HG02852 (cell line): Measurements from ENCODE around the gene PTPRT.

Experiments used
- ATAC-seq: cut with Tn5 transposase; IDR thresholded peaks from one replicate; pipeline ENCODE4 v1.9.1; 2021; ENCODE audit warnings: mild to moderate bottlenecking, moderate library complexity; ENCODE audit not compliant: unreplicated experiment

PTPRT gene

DNA sequence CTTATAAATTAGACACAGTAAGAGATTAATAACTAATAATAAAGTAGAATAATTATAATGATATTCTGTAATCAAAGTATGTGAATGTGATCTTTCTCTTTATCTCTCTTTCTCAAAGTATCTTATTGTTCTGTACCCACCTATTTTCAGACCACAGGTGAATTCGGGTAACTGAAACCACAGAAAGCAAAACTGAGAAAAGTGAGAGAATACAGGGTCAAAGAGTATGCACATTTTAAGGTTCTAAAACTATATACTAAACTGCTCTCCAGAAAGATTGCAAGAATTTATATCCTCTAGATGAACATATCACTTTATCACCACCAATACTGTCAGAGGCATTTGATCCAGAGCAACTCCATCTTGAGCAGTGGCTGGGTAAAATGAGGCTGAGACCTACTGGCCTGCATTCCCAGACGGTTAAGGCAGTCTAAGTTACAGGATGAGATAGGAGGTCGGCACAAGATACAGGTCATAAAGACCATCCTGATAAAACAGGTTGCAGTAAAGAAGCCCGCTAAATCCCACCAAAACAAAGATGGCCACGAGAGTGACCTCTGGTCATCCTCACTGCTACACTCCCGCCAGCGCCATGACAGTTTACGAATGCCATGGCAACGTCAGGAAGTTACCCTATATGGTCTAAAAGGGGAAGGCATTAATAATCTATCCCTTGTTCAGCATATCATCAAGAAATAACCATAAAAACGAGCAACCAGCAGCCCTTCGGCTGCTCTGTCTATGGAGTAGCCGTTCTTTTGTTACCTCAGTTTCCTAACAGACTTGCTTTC lies 211.3 kb downstream of the PTPRT start:
- ATAC-seq, result no peak

DNA sequence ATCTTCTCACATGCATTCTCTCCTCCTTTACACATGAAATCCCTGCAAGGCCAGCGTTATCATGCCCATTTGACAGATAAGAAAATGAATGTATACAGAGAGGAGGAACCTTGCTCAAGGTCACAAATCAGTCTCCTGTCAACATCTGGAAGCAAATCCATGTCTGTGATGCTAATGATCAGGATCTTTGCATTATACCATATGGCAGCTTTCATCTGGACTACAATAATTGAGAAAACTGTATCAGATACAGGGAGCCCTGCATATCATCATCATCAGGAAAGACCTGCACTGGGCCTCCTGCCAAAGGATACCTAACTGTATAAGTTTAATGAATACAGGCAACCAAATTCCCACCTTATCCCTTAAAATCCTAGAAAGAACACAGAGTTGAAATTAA lies 213.7 kb downstream of the PTPRT start:
- ATAC-seq, result no peak

DNA sequence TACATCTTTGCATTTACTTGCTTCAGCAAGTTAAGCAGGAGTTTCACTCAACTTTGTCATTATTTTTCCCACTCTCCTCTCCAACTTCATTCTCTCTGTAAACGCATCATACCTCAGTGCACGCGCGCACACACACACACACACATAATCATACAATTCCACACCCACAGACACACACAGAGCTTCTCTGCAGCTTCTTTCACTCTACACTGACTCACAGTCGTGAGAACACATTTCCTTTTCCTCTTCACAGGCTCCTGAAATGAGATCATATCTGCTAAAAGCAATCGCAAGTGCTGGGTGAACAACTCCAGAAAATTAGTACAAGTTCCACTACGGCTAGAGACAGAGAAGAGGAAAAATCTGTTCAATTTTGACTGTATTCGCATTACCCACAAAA lies 215.4 kb downstream of the PTPRT start:
- no peak for ATAC-seq

DNA sequence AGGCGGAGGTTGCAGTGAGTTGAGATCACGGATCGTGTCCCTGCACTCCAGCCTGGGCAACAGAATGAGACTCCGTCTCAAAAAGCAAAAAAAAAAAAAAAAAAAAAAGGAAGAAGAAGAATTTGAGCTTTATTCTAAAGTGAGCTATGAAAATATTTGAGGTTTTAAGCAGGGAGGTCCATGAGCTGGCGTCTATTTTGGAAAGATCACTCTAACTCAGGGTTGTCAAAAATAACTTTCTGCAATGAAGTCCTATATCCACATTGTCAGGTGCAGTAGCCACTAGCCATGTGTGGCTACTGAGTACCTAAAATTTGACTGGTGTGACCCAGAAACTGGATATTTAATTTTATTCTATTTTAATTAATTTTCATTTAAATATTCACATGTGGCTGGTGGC lies 217.1 kb downstream of the PTPRT start:
- ATAC-seq, result no peak

DNA sequence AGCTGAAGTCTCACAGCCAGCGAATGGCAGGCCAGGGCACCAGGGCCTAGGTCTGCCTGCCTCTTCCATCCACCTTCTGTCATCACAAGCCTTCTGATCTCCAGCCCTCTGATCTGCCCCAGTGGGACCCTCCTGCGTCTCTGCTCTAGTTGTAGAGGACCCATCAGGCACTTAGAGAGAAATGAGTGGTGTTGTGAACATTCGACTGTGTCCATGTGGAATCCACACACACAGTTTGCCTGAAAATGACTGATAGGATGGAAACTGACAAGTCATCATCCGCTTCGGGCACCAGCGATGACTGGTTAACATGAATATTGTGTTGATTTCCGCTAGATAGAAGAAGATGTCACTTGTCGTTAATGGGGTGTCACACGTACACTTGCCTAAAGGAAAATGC lies 221.0 kb downstream of the PTPRT start:
- ATAC-seq, result no peak

DNA sequence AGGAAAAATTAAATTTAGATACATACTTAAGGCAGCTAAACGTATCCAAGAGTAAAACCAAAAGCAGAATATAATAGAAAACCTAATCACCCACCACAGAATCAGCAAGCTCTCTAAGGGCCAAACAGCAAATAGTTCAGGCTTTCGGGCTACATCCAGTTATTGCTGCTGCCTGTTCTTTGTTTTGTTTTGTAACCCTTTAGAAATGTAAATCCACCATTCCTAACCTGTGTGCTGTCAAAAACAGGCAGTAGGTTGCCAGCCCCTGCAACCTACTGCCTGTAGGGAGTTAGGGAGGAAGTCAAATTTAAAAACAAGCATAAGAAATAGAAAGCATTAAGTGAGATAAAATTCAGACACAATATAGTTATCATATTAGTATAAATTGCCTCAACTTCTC lies 225.9 kb downstream of the PTPRT start:
- ATAC-seq, result no peak

DNA sequence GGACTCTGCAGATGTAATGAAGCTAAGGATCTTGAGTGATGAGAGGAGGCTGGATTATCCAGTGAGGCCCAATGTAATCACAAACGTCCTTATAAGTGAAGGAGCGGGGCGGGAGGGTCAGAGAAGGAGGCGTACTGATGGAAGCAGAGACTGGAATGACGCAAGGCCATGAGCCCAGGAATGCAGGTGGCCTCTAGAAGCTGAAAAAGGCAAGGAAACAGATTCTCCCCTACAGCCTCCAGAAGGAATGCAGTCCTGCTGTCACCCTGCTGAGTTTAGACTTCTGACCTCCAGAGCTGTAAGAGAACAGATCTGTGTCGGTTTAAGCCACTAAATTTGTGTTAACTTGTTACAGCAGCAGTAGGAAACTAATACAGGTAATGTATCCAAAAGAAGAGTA lies 227.9 kb downstream of the PTPRT start:
- ATAC-seq, result no peak

DNA sequence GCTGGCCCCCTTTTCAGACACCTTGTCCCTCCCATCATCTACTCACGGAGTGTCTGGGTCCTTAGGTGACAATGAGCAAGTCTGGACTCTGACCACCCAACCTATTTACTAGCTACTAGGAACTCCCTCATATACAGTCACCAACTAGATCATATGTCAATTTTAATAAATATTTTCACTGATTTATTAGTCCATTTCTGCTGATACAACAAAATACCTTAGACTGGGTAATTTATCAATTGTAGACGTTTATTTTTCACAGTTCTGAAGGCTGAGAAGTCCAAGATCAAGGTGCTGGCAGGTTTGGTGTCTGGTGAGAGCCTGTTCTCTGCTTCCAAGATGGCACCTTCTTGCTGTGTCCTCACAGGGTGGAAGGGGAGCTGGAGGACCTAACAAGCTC lies 229.7 kb downstream of the PTPRT start:
- ATAC-seq, result no peak

DNA sequence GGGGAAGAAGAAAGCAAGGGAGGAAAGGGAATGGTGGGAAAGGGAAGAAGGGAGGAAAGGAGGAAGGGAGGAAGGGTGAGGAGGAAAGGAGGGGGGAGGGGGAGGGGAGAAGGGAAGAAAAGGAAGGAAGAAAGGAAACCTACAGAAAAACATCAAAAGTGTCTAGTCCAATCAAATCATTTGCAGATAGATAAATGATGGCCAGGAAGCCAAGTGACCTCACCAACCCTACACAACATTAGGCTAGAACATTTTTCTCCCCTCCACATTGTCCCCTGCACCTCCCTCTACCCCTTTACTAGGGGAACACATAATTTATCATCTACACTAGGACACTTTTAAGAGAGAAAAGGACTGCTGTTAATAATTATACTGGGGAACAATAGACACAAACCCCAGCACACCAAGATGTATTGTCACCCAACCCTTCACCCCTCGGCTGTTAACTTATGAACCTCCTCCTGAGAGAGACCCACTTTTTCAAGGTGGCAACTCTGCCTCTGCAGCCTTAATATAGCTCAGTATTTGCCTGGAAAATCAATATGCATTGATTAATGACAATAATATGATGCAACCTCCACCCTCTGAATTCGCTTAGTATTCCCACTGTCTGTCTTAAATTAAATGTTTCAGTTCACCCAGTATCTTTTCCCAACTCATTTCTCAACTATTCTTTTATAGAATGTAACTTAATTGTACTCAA lies 231.2 kb downstream of the PTPRT start:
- ATAC-seq, result no peak

DNA sequence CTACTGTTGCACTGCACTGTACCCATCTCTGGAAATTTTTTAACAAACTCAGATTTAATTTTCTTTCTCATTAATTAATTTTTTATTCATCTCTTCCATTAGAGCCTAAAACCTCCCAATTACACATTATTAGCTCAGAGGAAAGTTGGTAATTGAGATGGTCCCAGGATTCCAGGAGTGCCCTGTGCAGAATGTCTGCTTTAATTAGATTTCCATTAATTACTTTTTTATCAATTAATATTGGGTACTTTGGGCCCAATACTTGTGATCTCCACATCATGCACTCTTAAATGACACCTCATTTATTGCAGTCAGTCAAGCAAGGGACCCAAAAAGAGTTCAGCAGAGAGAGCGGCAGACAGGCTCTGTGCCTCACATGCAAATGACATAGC lies 232.0 kb downstream of the PTPRT start:
- no peak for ATAC-seq

DNA sequence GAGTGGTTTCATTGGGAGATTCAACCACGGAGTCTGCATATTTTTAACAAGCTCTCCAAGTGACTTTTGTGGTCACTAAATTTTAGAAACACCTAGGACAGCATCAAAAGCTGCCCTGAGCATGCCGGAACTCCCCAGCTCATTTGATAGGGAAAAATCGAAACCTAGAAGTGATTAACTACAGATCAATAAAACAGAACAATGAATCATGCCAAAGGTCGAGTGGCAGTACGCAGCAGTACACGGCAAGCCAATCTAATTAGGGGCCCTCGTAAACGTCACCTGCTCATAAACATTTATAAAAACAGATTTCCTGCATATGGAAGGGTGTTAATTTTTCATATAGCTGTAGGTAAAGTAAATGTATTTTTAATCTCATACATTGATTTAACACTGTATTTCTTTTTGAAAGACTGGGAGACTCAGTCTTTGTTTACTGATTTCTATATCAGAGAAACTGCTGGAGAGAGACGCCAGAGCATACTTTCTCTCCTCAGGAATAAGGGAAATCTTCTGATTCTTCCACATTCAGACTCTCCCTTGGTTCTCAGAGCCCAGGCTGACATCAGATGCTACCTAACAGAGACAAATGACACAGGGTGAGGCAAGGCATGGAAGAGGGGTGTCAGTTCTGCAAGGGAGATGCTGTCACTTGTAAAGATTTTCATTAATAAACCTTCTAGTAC lies 232.5 kb downstream of the PTPRT start:
- no peak for ATAC-seq

DNA sequence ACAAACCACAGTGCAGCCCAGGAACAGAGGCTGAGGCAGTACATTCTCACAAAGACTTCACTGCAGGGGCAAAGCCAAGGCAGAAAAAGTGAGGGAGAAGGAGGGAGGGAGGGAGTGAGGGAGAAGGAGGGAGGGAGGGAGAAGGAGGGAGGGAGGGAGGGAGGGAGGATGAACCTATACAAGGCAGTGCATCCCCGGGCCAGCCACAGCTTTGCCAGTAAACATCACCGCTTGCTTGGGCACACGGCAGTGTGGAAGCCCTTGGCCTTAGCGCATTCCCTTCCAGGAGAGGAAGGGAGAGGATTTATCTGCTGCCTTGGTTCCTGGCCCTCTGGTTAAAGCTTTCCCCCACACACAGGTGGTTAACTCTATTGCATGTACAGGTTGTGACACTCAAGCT lies 234.0 kb downstream of the PTPRT start:
- ATAC-seq, result no peak

DNA sequence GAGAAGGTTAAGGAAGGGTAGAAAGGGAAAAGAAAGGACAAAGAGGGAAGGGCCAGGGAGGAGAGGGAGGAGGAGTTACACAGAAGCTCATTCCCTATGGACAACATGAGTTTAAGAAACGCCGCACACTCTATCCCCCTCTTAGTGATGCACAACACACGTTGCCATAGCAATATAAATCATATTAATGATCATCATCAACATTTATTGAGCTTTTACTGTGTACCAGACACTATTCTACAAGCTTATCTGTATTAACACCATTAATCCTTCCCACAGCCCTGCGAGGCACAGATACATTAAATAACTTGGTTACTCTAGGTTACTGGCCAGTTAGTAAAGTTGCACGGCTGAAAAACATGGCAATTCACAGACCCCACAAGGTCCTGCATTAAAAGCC lies 234.8 kb downstream of the PTPRT start:
- no peak for ATAC-seq

DNA sequence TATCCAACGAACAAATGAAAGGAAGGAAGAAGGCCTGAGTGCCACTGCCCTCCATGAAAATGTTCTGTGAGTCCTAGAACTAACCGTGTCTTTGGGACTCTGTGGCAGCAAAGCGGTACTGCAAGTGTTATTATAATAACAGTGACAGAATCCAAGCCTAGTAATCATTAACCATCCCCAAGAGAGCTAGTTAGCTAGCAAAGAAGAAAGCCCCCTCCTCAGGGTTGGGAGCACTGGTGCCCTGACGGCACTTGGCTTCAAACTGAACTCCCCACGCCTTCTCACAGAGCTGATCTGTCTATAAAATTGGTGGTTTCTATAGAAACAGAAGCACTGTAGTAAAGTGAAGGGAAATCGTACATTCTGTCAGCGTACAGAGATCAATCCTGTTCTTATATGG lies 239.8 kb downstream of the PTPRT start:
- no peak for ATAC-seq

DNA sequence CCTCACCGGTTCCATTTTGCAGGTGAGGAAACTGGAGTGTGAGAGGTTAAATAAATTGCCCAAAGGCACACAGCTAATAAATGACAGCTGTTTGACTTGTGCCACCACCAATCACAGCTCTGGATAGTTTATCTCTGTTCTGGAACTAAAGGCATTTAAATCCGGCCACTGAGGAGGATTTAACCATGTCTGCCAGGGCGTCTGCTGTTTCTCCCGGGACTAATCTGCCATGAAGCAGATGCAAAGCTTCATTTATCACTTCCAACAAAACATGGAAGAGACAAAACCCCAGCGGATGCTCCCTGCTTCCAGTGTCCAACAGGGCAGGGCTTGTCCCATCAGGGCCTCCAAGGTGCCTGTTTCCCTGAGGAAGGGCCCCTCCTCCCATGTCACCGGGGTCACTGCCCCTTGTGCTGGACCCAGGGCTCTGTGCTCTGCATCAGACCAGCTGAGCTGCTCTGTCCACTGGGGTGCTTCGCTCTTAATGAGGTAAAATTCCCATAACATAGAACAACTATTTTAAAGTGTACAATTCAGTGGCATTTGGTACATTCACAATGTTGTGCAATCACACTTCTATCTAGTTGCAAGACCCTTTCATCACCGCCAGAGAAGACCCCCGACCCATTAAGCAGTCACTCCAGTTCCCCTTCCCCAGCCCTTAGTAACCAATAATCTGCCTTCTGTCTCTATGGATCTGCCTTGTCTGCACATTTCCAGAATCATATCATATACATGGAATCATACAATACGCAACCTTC lies 244.3 kb downstream of the PTPRT start:
- no peak for ATAC-seq

DNA sequence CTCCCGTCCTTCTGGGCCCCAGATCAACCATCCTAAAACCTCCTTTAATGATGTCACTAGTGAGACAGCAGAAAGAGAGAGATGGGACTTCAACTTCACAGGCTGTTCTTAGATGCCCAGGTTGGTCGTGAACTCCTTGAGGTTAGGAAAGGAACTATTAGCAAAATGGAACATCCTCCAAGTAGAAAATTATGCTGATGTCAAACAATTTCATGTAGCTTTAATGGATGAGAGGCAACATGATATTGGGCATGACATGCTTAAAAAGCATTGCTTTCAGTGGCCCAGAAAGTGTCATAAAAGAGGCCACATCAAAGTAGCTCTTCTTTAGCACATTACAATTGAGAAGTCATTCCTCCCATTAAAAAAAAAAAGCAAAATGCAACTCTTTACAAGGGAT lies 248.1 kb downstream of the PTPRT start:
- ATAC-seq, result no peak

DNA sequence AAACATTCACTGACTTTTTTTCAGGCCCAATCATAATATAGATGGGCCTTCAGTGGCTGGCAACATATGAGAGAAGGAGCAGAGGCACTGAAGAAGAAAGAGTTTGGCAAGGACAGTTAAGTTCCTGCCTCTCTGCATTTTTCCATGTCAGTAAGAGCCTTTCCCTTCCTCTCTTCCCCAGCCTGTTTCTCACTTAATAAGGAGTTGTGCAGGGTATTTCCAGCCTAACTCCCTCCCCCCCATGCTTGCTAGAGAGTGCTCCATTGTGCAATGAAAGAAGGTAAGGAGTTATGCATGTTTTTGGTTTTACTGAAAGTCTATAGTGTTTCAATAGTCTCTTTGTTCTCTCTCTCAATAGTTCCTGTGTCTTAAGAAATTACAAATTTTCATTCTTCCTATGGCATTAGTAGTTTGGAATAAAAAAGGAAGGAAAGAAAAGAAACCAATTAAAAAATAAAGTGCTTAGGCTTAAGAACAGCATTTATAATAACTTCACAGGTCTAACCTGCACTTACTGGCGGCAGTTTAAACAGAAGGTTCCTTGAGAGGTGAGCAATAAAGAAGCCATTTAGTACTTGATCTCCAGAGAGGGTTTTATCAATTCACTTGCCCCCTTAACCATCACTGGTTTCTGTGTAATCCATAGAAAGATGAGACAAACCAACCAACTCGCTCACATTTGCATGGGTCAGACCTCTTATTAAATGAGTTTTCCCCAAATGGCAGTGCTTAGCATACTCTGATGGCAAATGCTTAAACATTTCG lies 251.1 kb downstream of the PTPRT start:
- ATAC-seq, result no peak

DNA sequence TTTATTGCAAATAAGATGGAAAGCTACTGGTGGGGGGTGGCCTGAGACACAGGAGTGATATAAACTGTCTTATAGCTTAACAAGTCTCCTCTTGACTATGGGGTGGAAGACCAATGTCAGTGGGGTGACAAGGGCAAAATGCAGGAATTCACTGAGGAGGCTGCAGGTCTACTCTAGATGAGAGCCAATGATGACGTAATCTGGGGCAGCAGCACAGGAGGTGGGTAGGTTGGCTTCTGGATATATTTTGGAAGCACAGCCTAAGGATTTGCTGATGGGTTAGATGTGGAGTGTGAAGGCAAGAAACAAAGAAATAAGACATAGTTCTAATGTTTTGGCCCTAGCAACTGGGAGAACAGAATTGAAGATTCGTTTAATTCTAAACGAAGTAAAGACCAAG lies 253.2 kb downstream of the PTPRT start:
- no peak for ATAC-seq

DNA sequence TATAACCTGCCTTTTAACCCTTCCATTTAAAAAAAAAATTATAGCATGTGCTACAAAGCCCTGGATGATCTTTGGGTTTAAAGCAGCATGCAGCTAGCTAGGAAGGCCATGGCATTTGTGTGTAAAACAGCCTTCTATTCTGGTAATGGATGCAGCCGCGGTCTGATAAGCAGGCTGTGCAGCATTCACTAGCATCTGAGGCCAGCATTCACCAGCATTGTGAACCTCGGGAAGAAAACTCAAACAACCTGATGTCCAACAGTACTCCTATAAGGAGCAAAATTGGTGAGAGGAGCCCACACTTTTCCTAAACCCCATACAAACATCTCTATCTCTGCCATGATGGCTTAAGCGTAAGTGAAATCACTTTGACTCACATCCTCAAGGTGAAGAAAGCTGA lies 265.5 kb downstream of the PTPRT start:
- no peak for ATAC-seq

DNA sequence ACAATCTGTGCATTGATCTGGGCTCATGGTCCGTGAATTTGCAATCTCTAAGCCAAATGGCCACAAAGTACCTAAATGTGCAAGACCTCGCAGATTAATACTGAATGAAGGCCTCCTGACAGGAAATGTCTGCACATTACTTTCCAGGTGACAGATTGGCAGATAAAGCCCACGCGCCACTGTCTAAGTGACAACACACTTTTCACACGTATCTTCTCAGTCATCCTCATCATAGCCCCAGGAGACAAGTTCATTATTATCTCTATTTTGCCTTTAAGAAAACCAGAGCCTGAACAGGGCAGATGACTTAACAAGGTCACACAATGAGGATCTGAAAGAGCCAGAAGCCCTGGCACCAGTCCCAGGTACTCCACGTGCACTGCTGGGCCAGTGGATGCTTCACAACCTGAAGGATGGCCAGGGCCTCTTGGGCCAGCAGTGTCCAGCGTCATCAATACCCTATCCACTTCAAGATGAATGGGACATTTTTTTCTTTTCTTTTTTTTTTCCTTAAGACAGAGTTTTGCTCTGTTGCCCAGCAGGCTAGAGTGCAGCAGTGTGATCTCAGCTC lies 266.3 kb downstream of the PTPRT start:
- no peak for ATAC-seq
